Measurements from ENCODE around the gene SKIDA1. TPM values are rescaled to one million over a fixed set of nuclear protein-coding genes. Genes with fewer than 3 reads are reported as not detected.

SKIDA1 gene
- total RNA-seq, 2 donors from 2014 or later: 6.4 to 12.0 TPM

DNA sequence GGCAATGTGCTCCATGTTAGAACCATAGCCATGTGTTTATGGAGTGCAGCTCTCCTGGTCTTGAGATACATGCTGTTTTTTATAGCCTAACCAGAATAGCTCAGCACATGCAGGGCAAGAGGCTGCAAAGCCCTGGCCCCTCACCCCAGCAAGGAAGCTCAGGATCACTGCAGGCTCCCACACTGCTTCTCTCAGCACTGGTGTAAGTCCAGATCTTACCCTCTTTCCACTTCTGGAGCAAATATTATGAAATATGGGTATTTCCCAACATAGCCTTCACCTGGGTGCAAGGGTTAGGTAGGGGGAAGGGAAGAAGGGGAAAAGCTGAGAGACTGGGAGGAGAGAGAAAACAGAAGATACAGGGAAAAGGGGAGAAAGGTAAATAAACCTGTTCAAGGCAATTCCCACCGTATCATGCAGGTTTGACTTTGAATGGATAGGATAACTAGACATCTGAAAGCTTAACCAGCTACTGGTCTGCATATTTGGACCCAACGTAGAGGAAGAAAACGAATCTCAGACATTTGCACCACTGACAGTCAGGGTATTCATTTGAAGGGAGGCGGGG is 19.7 kb downstream of the SKIDA1 start:
- TF ChIP-seq, protein P1, sequence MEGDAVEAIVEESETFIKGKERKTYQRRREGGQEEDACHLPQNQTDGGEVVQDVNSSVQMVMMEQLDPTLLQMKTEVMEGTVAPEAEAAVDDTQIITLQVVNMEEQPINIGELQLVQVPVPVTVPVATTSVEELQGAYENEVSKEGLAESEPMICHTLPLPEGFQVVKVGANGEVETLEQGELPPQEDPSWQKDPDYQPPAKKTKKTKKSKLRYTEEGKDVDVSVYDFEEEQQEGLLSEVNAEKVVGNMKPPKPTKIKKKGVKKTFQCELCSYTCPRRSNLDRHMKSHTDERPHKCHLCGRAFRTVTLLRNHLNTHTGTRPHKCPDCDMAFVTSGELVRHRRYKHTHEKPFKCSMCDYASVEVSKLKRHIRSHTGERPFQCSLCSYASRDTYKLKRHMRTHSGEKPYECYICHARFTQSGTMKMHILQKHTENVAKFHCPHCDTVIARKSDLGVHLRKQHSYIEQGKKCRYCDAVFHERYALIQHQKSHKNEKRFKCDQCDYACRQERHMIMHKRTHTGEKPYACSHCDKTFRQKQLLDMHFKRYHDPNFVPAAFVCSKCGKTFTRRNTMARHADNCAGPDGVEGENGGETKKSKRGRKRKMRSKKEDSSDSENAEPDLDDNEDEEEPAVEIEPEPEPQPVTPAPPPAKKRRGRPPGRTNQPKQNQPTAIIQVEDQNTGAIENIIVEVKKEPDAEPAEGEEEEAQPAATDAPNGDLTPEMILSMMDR (conservative IDR thresholded peaks at IDR 0.05): no peak
- Mint-ChIP-seq H3K4me3 (peak overlapping the region; percentile 82), H3K27ac (no peak overlapping the region), H3K27me3 (ENCODE audit: insufficient read depth) (peaks cover 3% of the 10 kb centered on the region), H3K36me3 (ENCODE audit: low read depth) (no peaks in the 10 kb centered on the region), H3K4me1 (peaks cover 75% of the 10 kb centered on the region), H3K9me3 (no peaks in the 10 kb centered on the region)
- peak overlapping the region; percentile 7 for H3K27ac ChIP-seq (ENCODE audit: low read depth, low read length)
- peaks cover 31% of the 10 kb centered on the region for H3K4me1 ChIP-seq (ENCODE audit: control insufficient read depth, insufficient read depth, low read length)
- DNase-seq: peak; percentile 71
- no peaks in the 10 kb centered on the region for H3K27me3 ChIP-seq (ENCODE audit: control insufficient read depth, insufficient read depth, low read length, poor library complexity, severe bottlenecking)
- peak overlapping the region; percentile 24 for H3K4me3 ChIP-seq (ENCODE audit: low read length)
- no peaks in the 10 kb centered on the region for H3K36me3 ChIP-seq (ENCODE audit: control insufficient read depth, insufficient read depth, low read length)
- H3K9ac ChIP-seq (ENCODE audit: extremely low read depth, low read length, poor library complexity, severe bottlenecking): no peak overlapping the region
- WGBS, 2 experiments (ENCODE audit: insufficient coverage in 1 of 2, insufficient read length in 1 of 2): 38 to 39% methylated on average over 4 of the region's 4 CpGs
- H3K9me3 ChIP-seq (ENCODE audit: control insufficient read depth, low read length): no peaks in the 10 kb centered on the region

DNA sequence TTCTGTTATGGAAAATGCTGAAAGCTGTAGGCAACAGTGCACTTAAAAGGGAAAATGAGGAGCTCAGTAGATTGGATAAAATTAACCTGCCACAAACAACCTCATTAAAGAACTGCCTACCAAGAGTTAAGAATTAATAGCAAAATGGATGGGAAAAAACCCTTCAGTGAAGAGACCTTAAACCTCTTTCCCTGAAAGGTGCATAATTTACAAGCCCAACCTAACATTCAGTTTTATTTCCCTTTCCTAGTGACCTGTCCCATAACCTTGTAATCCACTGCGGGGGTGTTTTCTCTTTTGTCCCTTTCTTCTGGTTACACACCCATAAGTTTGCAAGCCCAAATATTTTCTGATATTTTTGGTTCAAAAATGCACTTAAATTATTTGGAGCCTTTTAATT is 21.9 kb downstream of the SKIDA1 start:
- H3K9me3 Mint-ChIP-seq: no peaks in the 10 kb centered on the region
- no peaks in the 10 kb centered on the region for H3K9me3 ChIP-seq (ENCODE audit: control insufficient read depth, low read length)
- H3K27ac ChIP-seq (ENCODE audit: low read depth, low read length): no peak overlapping the region
- no peak overlapping the region for H3K27ac Mint-ChIP-seq
- H3K4me3 Mint-ChIP-seq: no peak overlapping the region
- no peaks in the 10 kb centered on the region for H3K36me3 ChIP-seq (ENCODE audit: control insufficient read depth, insufficient read depth, low read length)
- H3K9ac ChIP-seq (ENCODE audit: extremely low read depth, low read length, poor library complexity, severe bottlenecking): no peak overlapping the region
- no peaks in the 10 kb centered on the region for H3K36me3 Mint-ChIP-seq (ENCODE audit: low read depth)
- no peak overlapping the region for H3K4me3 ChIP-seq (ENCODE audit: low read length)
- H3K4me1 ChIP-seq (ENCODE audit: control insufficient read depth, insufficient read depth, low read length): peaks cover 44% of the 10 kb centered on the region
- TF ChIP-seq, protein P1 (conservative IDR thresholded peaks at IDR 0.05): no peak
- peaks cover 16% of the 10 kb centered on the region for H3K27me3 Mint-ChIP-seq (ENCODE audit: insufficient read depth)
- no peaks in the 10 kb centered on the region for H3K27me3 ChIP-seq (ENCODE audit: control insufficient read depth, insufficient read depth, low read length, poor library complexity, severe bottlenecking)
- WGBS, 2 experiments (ENCODE audit: insufficient coverage in 1 of 2, insufficient read length in 1 of 2): 97% methylated on average over 1 of the region's 1 CpG; no CpG with 5 or more reads in 1 of the 2 experiments
- peaks cover 83% of the 10 kb centered on the region for H3K4me1 Mint-ChIP-seq
- no peak for DNase-seq

DNA sequence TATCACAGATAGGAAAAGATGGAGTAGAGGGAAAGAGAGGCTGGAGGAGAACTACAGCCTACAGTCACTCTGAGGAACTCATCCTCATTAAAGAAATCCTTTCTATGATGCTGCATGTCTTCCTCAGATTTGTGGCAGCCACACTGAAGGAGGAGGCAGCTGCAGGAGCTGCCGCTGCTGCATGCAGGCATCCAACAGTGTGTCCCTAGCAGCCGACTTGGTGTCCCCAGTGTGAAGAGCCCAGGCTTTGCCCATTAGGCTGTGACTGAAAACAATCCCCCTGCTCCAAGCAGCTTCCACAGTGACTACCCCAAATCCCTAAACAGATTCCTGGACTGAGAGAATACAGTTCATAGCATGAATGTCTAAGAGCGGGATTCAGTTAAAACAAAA is 23.1 kb downstream of the SKIDA1 start:
- no peak overlapping the region for H3K4me3 Mint-ChIP-seq
- Histone ChIP-seq H3K9ac (ENCODE audit: extremely low read depth, low read length, poor library complexity, severe bottlenecking) (no peak overlapping the region), H3K9me3 (ENCODE audit: control insufficient read depth, low read length) (no peaks in the 10 kb centered on the region), H3K4me1 (ENCODE audit: control insufficient read depth, insufficient read depth, low read length) (peaks cover 45% of the 10 kb centered on the region), H3K27ac (ENCODE audit: low read depth, low read length) (no peak overlapping the region), H3K36me3 (ENCODE audit: control insufficient read depth, insufficient read depth, low read length) (no peaks in the 10 kb centered on the region), H3K4me3 (ENCODE audit: low read length) (no peak overlapping the region), H3K27me3 (ENCODE audit: control insufficient read depth, insufficient read depth, low read length, poor library complexity, severe bottlenecking) (no peaks in the 10 kb centered on the region)
- H3K9me3 Mint-ChIP-seq: no peaks in the 10 kb centered on the region
- H3K4me1 Mint-ChIP-seq: peaks cover 82% of the 10 kb centered on the region
- TF ChIP-seq, protein P1 (conservative IDR thresholded peaks at IDR 0.05): no peak
- peaks cover 28% of the 10 kb centered on the region for H3K27me3 Mint-ChIP-seq (ENCODE audit: insufficient read depth)
- H3K36me3 Mint-ChIP-seq (ENCODE audit: low read depth): no peaks in the 10 kb centered on the region
- no peak overlapping the region for H3K27ac Mint-ChIP-seq
- DNase-seq: peak; percentile 57
- 41 to 68% methylated on average over 2 to 3 of the region's 3 CpGs for WGBS, 2 experiments (ENCODE audit: insufficient coverage in 1 of 2, insufficient read length in 1 of 2)
